Glutamatergic neuron (in vitro differentiated cells): ENCODE measurements around the gene GFRAL. TPM values are rescaled to one million over a fixed set of nuclear protein-coding genes. Genes with fewer than 3 reads are reported as not detected.

Source experiments
- DNase-seq: peaks from one replicate; pipeline ENCODE4 v3.0.0; 2022
- H3K27ac Mint-ChIP-seq: one replicate; pipeline ENCODE4 v1.8.0; 2020; ENCODE audit warnings: mild to moderate bottlenecking, mixed read lengths, inconsistent platforms; ENCODE audit not compliant: unreplicated experiment
- H3K27me3 Mint-ChIP-seq: one replicate; pipeline ENCODE4 v1.8.0; 2020; ENCODE audit warnings: mild to moderate bottlenecking, moderate library complexity, mixed read lengths, inconsistent platforms; ENCODE audit not compliant: unreplicated experiment
- H3K36me3 Mint-ChIP-seq: one replicate; pipeline ENCODE4 v1.8.0; 2020; ENCODE audit warnings: mild to moderate bottlenecking, mixed read lengths, inconsistent platforms; ENCODE audit not compliant: unreplicated experiment
- H3K4me1 Mint-ChIP-seq: one replicate; pipeline ENCODE4 v1.8.0; 2020; ENCODE audit warnings: mild to moderate bottlenecking, low read depth, mixed read lengths, inconsistent platforms; ENCODE audit not compliant: unreplicated experiment
- H3K4me3 Mint-ChIP-seq: one replicate; pipeline ENCODE4 v1.8.0; 2020; ENCODE audit warnings: mild to moderate bottlenecking, mixed read lengths, inconsistent platforms; ENCODE audit not compliant: unreplicated experiment
- H3K9me3 Mint-ChIP-seq: one replicate; pipeline ENCODE4 v1.8.0; 2020; ENCODE audit warnings: mild to moderate bottlenecking, moderate library complexity, mixed read lengths, inconsistent platforms; ENCODE audit not compliant: unreplicated experiment
- total RNA-seq: library from RNA; stranded (reverse); fragmentation: NEBNext Ultra II Directional; extraction: Animal tissue kit (Norgen Biotek cat#: 25700); gene quantifications from one replicate; pipeline ENCODE4 v1.2.1, GENCODE V29; 2021; ENCODE audit not compliant: unreplicated experiment
- TF ChIP-seq, protein P1 (sequence below): fragments of 200-600 bp; sonication (generic); IDR thresholded peaks from one replicate; pipeline ENCODE4 v1.5.0; 2021; ENCODE audit not compliant: partially characterized antibody, unreplicated experiment

Gene GFRAL
- total RNA-seq, 1 donor from 2014 or later, result not detected

GRCh38 chr6:55388211-55388610 lies 60.9 kb downstream of the GFRAL start:
- Mint-ChIP-seq H3K27me3 (no peaks in the 10 kb centered on the region), H3K4me1 (no peaks in the 10 kb centered on the region), H3K36me3 (no peaks in the 10 kb centered on the region), H3K4me3 (no peak overlapping the region), H3K9me3 (no peaks in the 10 kb centered on the region), H3K27ac (no peak overlapping the region)
- DNase-seq, result no peak
- TF ChIP-seq, protein P1, sequence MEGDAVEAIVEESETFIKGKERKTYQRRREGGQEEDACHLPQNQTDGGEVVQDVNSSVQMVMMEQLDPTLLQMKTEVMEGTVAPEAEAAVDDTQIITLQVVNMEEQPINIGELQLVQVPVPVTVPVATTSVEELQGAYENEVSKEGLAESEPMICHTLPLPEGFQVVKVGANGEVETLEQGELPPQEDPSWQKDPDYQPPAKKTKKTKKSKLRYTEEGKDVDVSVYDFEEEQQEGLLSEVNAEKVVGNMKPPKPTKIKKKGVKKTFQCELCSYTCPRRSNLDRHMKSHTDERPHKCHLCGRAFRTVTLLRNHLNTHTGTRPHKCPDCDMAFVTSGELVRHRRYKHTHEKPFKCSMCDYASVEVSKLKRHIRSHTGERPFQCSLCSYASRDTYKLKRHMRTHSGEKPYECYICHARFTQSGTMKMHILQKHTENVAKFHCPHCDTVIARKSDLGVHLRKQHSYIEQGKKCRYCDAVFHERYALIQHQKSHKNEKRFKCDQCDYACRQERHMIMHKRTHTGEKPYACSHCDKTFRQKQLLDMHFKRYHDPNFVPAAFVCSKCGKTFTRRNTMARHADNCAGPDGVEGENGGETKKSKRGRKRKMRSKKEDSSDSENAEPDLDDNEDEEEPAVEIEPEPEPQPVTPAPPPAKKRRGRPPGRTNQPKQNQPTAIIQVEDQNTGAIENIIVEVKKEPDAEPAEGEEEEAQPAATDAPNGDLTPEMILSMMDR, result no peak

- H3K27ac Mint-ChIP-seq, result no peak overlapping the region
- H3K36me3 Mint-ChIP-seq, result no peaks in the 10 kb centered on the region
- no peak for DNase-seq
- TF ChIP-seq, protein P1, result no peak
- H3K9me3 Mint-ChIP-seq, result no peaks in the 10 kb centered on the region
- H3K27me3 Mint-ChIP-seq, result no peaks in the 10 kb centered on the region
- no peak overlapping the region for H3K4me3 Mint-ChIP-seq
- no peaks in the 10 kb centered on the region for H3K4me1 Mint-ChIP-seq
These were observed 68.6 kb downstream of the GFRAL start for GRCh38 chr6:55395871-55396270.

GRCh38 chr6:55397986-55398385 lies 70.7 kb downstream of the GFRAL start:
- DNase-seq, result no peak
- Mint-ChIP-seq H3K9me3 (no peaks in the 10 kb centered on the region), H3K27me3 (no peaks in the 10 kb centered on the region), H3K4me1 (no peaks in the 10 kb centered on the region), H3K36me3 (no peaks in the 10 kb centered on the region), H3K4me3 (no peak overlapping the region), H3K27ac (no peak overlapping the region)
- TF ChIP-seq, protein P1, result no peak

DNA sequence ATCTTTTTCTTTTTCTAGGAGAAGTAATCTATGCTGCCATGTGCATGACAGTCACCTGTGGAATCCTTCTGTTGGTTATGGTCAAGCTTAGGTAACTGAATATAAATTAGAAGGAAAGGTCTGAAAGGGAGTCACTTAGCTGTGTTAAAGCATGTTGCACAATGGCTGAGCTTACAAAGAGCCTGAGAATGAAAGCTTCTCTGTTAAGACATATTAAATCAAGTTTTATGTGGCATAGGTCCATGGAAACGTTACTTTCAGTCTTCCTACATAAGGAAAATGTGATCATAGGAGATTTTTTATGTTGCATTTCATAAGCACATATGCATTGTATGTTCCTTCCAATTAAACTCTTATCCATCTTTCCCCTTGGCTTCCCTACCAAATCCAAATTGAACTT lies 72.1 kb downstream of the GFRAL start:
- H3K27me3 Mint-ChIP-seq, result no peaks in the 10 kb centered on the region
- H3K27ac Mint-ChIP-seq, result no peak overlapping the region
- no peak overlapping the region for H3K4me3 Mint-ChIP-seq
- no peaks in the 10 kb centered on the region for H3K36me3 Mint-ChIP-seq
- H3K4me1 Mint-ChIP-seq, result no peaks in the 10 kb centered on the region
- DNase-seq, result no peak
- TF ChIP-seq, protein P1, result no peak
- H3K9me3 Mint-ChIP-seq, result no peaks in the 10 kb centered on the region

DNA sequence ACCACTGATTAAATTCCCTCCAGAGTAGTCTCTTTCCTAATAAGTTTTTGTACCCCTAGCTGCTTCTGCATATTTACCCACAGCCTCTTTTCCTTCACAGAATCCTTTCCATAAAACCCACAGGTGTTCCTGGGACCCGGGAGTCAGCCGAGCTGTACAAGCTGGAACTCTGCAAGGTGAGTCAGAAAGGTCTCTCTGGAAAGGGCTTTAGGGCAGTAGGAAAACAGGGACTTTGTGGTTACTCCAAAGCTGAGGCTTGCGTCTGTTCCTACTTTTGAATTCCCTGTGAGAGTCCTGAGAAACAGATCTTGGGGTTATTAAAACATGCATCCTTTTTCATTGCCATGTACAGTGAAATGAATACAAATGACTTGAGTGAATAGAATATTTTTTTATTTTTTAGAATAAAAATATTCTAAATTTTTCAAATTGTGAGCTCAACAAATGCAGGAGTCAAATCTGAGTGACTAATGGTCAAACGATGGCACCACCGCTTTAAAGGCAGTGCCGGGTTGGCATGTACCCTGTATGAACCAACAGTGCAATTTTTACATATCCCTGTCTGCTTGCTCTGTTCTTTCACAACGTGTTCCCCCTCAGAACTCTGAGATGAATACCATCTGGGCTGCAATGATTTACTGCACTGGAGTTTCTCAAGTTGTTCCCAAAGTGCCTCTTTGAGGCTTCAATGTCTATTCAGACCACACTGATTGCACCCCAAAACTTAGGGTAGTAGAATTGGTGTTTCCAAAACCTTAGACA lies 78.4 kb downstream of the GFRAL start:
- Mint-ChIP-seq H3K9me3 (peaks cover 1% of the 10 kb centered on the region), H3K4me3 (no peak overlapping the region), H3K27ac (no peak overlapping the region), H3K36me3 (no peaks in the 10 kb centered on the region), H3K27me3 (no peaks in the 10 kb centered on the region), H3K4me1 (no peaks in the 10 kb centered on the region)
- no peak for DNase-seq
- TF ChIP-seq, protein P1, result no peak
